Activated T-helper 2 cell treated with anti-CD3 and anti-CD28 coated beads, Interferon-gamma antibody, Interleukin-2, Interleukin-4, amounts not matched to agents 10 μg/mL and 5 μg/mL and 100 μg/mL, durations not matched to agents 14 hours and 24 hours and 36 hours (primary cell): ENCODE measurements around the gene ELMOD1. TPM values are rescaled to one million over a fixed set of nuclear protein-coding genes. Genes with fewer than 3 reads are reported as not detected.

ENCODE experiments used
- DNase-seq: peaks from one replicate; pipeline ENCODE4 v3.0.0; 2021; ENCODE audit warnings: low spot score
- H3K27ac Mint-ChIP-seq: one replicate; pipeline ENCODE4 v1.8.0; 2021; ENCODE audit warnings: mixed read lengths
- H3K27me3 Mint-ChIP-seq: one replicate; pipeline ENCODE4 v1.8.0; 2021; ENCODE audit warnings: low read depth, mixed read lengths
- H3K36me3 Mint-ChIP-seq: one replicate; pipeline ENCODE4 v1.8.0; 2021; ENCODE audit warnings: low read depth, mixed read lengths
- H3K4me1 Mint-ChIP-seq: one replicate; pipeline ENCODE4 v1.8.0; 2021; ENCODE audit warnings: low read depth, mixed read lengths
- H3K4me3 Mint-ChIP-seq: one replicate; pipeline ENCODE4 v1.8.0; 2021; ENCODE audit warnings: low read depth, mild to moderate bottlenecking, moderate library complexity, mixed read lengths
- H3K9me3 Mint-ChIP-seq: one replicate; pipeline ENCODE4 v1.8.0; 2021; ENCODE audit warnings: mixed read lengths
- intact Hi-C: fragments of 100-400 bp; cut with micrococcal nuclease; formaldehyde crosslinking; loops from one replicate; pipeline ENCODE4 v1.15.1; 2023
- total RNA-seq: library from RNA; stranded (reverse); gene quantifications from 2 replicates; pipeline ENCODE4 v1.2.3, GENCODE V29; 2022

ELMOD1 gene
- not detected in 2 replicates for total RNA-seq

DNA sequence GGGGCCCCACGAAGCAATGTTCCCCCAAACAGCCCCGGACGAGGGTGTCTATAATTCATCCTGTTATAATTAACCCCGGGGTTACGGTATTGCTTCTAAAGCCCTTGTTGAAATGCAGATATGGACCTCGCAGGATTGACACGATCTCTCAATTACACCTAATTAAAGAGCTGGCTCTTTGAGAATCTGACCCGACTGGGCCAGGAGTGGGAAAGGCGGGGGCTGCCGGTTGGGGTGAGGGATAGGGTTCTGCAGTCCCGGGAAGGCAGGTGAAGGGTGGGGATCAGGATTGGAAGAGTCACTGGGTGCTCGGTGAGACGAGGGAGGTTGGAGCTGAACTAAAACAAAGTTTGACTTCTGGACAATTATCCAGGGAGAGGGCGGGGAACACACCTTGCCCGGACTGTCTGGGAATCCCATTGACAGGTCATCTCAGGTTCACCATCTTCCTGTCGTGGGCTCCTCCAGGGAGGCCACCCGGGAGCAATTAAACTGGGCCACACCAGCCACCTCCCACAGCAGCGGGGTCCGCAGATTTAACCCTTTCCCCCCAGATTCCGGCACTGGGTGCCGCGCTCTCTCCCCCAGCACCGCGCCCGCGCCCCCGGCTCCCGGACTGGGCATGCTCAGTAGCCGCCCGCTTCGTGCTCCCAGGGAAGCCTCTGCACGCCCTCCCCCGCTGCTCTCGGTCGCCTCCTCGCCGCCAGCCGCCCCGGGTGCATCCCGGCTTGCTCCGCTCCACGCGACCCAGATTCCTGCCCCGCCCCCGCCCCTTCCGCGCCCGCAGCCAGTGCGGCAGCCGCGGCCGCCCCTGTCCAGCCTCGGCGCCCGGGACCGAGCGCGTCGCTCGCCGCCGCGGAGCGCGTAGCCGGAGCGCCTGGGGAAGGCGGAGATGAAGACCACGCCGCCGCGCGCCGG lies at the start of gene ELMOD1:
Gene ELMOD1 (plus strand): TSS at position 688 of the 918 bp plus-strand sequence. CDS start 27,043 bp downstream, outside the sequence.
- no peak within 1 kb of the TSS for H3K27ac Mint-ChIP-seq

DNA sequence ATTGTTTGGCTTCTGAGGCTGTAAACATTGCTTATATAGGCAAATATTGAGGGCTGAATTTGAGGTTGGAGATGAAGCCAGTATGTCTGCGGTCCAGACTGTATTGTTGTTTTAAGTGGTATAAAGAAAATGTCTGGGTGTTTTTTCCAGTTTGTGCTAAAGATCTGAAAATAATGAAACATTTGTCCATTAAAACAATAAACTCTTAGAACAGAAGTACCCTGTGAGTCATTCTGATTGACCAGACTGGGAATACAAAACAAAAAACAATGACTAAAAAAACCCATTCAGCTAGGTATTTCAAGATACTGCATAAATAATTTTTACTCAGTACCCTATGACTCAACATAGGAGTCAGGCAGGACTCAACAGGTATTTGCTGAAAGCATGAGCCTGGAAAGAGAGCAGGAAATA lies 45.8 kb upstream of the ELMOD1 start:
- Mint-ChIP-seq H3K9me3 (no peaks in the 10 kb centered on the region), H3K27me3 (no peaks in the 10 kb centered on the region), H3K4me1 (peaks cover 4% of the 10 kb centered on the region), H3K27ac (no peak overlapping the region), H3K4me3 (no peak overlapping the region), H3K36me3 (peaks cover 19% of the 10 kb centered on the region)
- no peak for DNase-seq
- intact Hi-C loops: no loop called here

More for the DNA sequence above, at the start of gene ELMOD1:
- H3K27me3 Mint-ChIP-seq: peaks cover 89% of the 10 kb centered on the region
- peak within 1 kb of the TSS; percentile 78 for H3K4me3 Mint-ChIP-seq
- H3K4me1 Mint-ChIP-seq: peaks cover 14% of the 10 kb centered on the region
- peak; percentile 18 for DNase-seq
- no peaks in the 10 kb centered on the region for H3K36me3 Mint-ChIP-seq
- H3K9me3 Mint-ChIP-seq: no peaks in the 10 kb centered on the region
- intact Hi-C loops: loop anchor here (1.0 to 2.0 kb wide), 2 partner anchors 11 to 26 kb away; partner anchors contain the start of gene ALKBH8

DNA sequence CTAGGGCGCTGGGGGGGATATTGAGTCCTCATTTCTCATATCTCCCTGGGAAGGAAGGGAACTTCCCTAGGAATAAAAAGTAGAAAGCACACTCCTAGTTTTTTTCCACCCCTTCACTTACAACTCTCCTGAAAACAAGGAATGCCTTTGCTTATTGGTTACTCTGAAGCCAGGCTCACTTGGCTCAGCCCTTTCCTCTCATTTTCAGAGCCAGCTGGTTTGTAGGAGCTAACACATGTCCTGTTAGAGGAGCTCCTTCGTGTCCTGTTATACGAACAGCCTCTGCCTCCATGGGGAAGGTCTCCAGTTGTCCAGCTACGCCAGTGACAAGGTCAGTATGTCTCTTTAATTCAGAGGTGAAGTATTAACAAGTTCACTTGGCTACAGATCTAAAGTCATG lies 43.0 kb upstream of the ELMOD1 start:
- no peak overlapping the region for H3K4me3 Mint-ChIP-seq
- no peaks in the 10 kb centered on the region for H3K9me3 Mint-ChIP-seq
- intact Hi-C loops: no loop called here
- DNase-seq: no peak
- no peak overlapping the region for H3K27ac Mint-ChIP-seq
- H3K4me1 Mint-ChIP-seq: peaks cover 4% of the 10 kb centered on the region
- no peaks in the 10 kb centered on the region for H3K27me3 Mint-ChIP-seq
- peaks cover 36% of the 10 kb centered on the region for H3K36me3 Mint-ChIP-seq

- no peaks in the 10 kb centered on the region for H3K9me3 Mint-ChIP-seq
- H3K27me3 Mint-ChIP-seq: no peaks in the 10 kb centered on the region
- no peak for DNase-seq
- H3K27ac Mint-ChIP-seq: no peak overlapping the region
- peaks cover 4% of the 10 kb centered on the region for H3K4me1 Mint-ChIP-seq
- intact Hi-C loops: loop anchor here (1.0 kb wide), 2 partner anchors 11 to 140 kb away; no protein-coding TSS in a partner anchor
- H3K4me3 Mint-ChIP-seq: no peak overlapping the region
- peaks cover 46% of the 10 kb centered on the region for H3K36me3 Mint-ChIP-seq
Observed at GRCh38 chr11:107549253-107549953, 41.5 kb upstream of the ELMOD1 start.

- intact Hi-C loops: loop anchor here (1.0 kb wide), 2 partner anchors 10 to 139 kb away; no protein-coding TSS in a partner anchor
- H3K4me3 Mint-ChIP-seq: no peak overlapping the region
- no peak overlapping the region for H3K27ac Mint-ChIP-seq
- H3K36me3 Mint-ChIP-seq: peaks cover 46% of the 10 kb centered on the region
- H3K4me1 Mint-ChIP-seq: peaks cover 2% of the 10 kb centered on the region
- H3K27me3 Mint-ChIP-seq: no peaks in the 10 kb centered on the region
- no peak for DNase-seq
- H3K9me3 Mint-ChIP-seq: no peaks in the 10 kb centered on the region
Observed at GRCh38 chr11:107549954-107550285, 41.0 kb upstream of the ELMOD1 start.

- Mint-ChIP-seq H3K27me3 (no peaks in the 10 kb centered on the region), H3K4me3 (no peak overlapping the region), H3K27ac (no peak overlapping the region), H3K4me1 (peaks cover 2% of the 10 kb centered on the region), H3K36me3 (peaks cover 48% of the 10 kb centered on the region), H3K9me3 (no peaks in the 10 kb centered on the region)
- DNase-seq: no peak
- intact Hi-C loops: no loop called here
Observed at GRCh38 chr11:107550304-107550703, 40.6 kb upstream of the ELMOD1 start.

- Mint-ChIP-seq H3K36me3 (peaks cover 25% of the 10 kb centered on the region), H3K9me3 (no peaks in the 10 kb centered on the region), H3K27ac (no peak overlapping the region), H3K27me3 (no peaks in the 10 kb centered on the region), H3K4me1 (peaks cover 44% of the 10 kb centered on the region), H3K4me3 (no peak overlapping the region)
- no peak for DNase-seq
- intact Hi-C loops: loop anchor here (2.0 to 10.0 kb wide), 6 partner anchors 15 to 1103 kb away; partner anchors contain the start of genes C11orf65, DDX10 and SLC35F2
Observed at GRCh38 chr11:107561688-107562087, 29.3 kb upstream of the ELMOD1 start.

- Mint-ChIP-seq H3K9me3 (no peaks in the 10 kb centered on the region), H3K36me3 (peaks cover 22% of the 10 kb centered on the region), H3K4me3 (peak overlapping the region; percentile 40), H3K4me1 (peaks cover 46% of the 10 kb centered on the region), H3K27ac (peak overlapping the region; percentile 69), H3K27me3 (no peaks in the 10 kb centered on the region)
- no peak for DNase-seq
- intact Hi-C loops: loop anchor here (1.0 to 10.0 kb wide), 7 partner anchors 14 to 1102 kb away; partner anchors contain the start of genes C11orf65, DDX10 and SLC35F2
Observed at GRCh38 chr11:107562647-107563208, 28.2 kb upstream of the ELMOD1 start.

- no peaks in the 10 kb centered on the region for H3K9me3 Mint-ChIP-seq
- H3K27ac Mint-ChIP-seq: no peak overlapping the region
- peak overlapping the region; percentile 56 for H3K4me3 Mint-ChIP-seq
- intact Hi-C loops: loop anchor here (1.0 to 10.0 kb wide), 9 partner anchors 13 to 1101 kb away; partner anchors contain the start of genes C11orf65, CWF19L2, DDX10 and ELMOD1
- DNase-seq: peak; percentile 12
- H3K4me1 Mint-ChIP-seq: peaks cover 49% of the 10 kb centered on the region
- H3K36me3 Mint-ChIP-seq: peaks cover 22% of the 10 kb centered on the region
- no peaks in the 10 kb centered on the region for H3K27me3 Mint-ChIP-seq
Observed at GRCh38 chr11:107563702-107564101, 27.2 kb upstream of the ELMOD1 start.

GRCh38 chr11:107564877-107565218 lies 26.1 kb upstream of the ELMOD1 start:
- peaks cover 49% of the 10 kb centered on the region for H3K4me1 Mint-ChIP-seq
- no peaks in the 10 kb centered on the region for H3K9me3 Mint-ChIP-seq
- H3K4me3 Mint-ChIP-seq: peak overlapping the region; percentile 88
- intact Hi-C loops: loop anchor here (1.0 to 10.0 kb wide), 9 partner anchors 26 to 1100 kb away; partner anchors contain the start of genes C11orf65, CUL5, CWF19L2 and DDX10
- no peaks in the 10 kb centered on the region for H3K27me3 Mint-ChIP-seq
- peak overlapping the region; percentile 92 for H3K27ac Mint-ChIP-seq
- no peak for DNase-seq
- H3K36me3 Mint-ChIP-seq: peaks cover 12% of the 10 kb centered on the region

- H3K36me3 Mint-ChIP-seq: peaks cover 10% of the 10 kb centered on the region
- H3K4me1 Mint-ChIP-seq: peaks cover 49% of the 10 kb centered on the region
- DNase-seq: peak; percentile 69
- no peaks in the 10 kb centered on the region for H3K9me3 Mint-ChIP-seq
- intact Hi-C loops: loop anchor here (1.0 to 10.0 kb wide), 7 partner anchors 25 to 1099 kb away; partner anchors contain the start of genes C11orf65, CUL5, CWF19L2 and DDX10
- H3K4me3 Mint-ChIP-seq: peak within 1 kb of the TSS; percentile 88
- no peaks in the 10 kb centered on the region for H3K27me3 Mint-ChIP-seq
- peak within 1 kb of the TSS; percentile 92 for H3K27ac Mint-ChIP-seq
Observed at GRCh38 chr11:107565219-107565937, 25.6 kb upstream of the ELMOD1 start, which contains the start of gene ALKBH8. Gene ALKBH8, minus strand, starts transcription at chr11:107565735. Its CDS starts 4,842 bp downstream, at chr11:107560893.
